HG02852 (cell line): ENCODE data around the gene ZXDC.

Experiments
- ATAC-seq: cut with Tn5 transposase; IDR thresholded peaks from one replicate; pipeline ENCODE4 v1.9.1; 2021; ENCODE audit warnings: mild to moderate bottlenecking, moderate library complexity; ENCODE audit not compliant: unreplicated experiment

ZXDC gene

DNA sequence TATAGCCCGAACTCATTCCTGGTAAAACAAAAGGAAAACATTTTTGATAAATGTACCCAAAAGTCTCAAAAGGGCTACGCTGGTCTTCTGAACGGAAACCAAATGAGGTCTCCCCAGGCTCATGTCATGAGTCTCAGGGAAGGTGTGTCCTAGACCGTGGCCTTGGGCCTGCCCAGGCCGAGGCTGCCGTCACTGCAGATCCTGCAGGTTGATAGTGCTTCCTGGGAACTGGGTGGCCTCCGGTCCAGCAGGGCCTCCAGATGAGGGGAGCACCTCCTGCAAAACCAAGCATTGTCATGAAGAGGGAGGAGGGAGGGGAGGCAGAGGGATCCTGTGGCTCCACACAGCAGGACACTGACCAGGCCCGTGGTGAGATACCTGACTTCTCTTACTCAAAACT lies 37.5 kb downstream of the ZXDC start:
- no peak for ATAC-seq

DNA sequence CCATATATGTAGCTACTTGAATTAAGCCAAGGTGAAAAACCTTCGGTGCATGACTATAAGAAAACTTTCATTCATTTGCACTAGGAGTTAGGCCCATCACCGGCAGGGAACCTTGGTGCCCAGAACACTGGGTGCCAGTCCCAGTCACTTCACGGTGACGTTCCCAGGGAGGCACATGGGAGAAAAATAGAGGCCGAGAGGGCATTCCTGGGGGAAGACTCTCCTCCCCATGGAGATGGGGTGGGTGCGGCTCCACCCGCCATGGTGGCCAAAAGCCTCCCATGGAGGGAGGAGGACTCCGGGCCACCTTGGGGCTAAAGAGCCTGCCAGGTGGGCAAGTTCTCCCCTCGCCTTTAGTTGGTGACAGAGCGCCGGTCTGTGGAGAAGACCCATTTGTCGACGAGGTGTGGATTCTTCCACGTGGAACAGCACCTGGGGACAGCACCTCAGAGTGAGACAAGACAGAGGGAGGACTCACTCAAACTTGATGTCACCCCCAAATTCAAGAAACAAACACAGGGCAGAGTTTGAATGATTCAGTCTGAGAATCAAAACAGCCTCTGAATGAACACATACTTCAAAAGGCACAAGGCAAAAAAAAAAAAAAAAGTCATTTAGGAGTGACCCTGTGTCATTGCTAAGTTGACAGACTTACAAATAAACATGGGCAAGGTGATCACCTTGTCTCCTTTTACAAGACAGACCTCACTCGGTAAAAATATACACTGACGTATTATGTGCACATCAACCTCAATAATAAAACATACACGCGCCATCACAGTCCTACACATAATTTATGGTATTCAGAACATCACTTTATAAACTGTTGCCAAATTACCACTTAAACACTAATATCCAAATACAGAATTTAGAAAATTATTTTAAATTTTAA lies 38.6 kb downstream of the ZXDC start:
- ATAC-seq: no peak

DNA sequence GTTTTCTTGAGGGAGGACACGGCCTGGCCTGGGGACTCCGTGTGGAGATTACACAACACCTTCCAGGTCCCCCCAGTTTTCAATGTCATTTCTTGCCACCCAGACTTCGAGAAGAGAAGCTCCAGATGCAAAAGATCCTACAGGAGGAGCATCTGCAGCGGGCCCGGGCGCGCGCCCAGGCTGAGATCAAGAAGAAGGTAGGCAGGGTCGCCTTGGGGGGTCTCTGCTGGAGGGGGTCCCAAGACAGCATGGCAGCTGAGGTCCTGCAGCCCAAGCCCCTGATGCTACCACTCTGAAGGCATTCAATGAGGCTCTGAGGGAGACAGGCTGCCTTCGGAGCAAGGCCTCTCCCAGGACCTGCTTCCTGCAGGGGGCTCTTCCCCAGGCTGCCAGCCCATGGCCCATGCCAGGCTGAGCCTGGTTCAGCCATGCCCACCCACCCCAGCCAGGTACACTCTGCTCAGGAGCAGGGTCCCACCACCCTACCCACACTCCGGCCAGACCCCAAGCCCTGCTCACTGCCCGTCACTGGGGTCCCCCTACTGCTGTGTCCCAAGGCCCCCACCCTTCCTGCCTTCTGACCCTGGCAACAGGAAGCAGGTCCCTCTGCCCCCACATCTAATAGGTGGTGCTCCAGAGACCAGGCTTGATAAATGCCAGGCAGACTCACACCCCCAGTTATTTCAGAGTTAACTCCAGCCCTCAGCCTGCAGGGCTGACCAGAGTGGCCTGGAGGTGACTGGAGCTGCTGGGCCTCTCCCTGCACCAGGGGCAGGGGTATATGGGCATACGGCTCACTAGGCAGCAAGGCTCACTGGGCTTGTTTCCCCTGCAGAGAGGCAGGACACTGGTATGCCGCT lies 40.0 kb downstream of the ZXDC start:
- no peak for ATAC-seq

DNA sequence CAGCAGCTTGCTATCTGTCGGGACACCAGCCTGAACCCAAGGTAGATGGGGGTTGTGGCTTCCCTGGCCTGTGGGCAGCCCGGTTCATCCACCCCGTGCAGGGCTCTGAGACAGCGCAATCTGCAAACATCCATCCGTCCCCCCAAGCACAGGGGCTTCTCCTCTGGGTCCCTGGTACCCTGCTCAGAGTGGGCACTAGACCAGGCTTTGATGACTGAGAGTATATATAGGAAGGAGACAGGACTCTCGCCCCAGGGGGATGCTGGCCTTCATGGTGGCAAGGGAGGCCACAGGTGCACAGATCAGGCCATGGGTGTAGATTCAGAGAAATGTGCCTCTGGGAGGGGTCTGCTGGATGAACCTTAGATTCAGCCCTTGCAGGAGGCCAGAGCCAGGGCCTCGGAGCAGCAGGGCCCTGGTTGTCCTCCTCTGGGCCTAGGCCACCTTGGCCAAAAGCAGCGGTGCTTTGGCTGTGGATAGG lies 40.7 kb downstream of the ZXDC start:
- no peak for ATAC-seq

DNA sequence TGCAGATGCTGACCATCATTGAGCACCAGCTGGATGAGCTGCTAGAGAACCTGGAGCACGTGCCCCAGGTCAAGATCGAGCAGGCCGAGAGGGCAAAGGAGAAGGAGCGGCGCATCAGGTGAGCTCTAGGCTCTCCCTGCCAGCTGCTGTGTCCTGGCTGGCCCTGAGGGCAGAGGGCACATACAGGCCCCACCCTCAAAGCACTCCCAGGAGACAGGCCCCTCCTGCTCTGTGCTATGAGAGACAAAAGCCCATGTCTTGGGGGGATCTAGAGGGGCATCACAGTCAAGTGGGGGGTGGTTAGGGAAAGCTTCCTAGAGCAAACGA lies 41.5 kb downstream of the ZXDC start:
- no peak for ATAC-seq

DNA sequence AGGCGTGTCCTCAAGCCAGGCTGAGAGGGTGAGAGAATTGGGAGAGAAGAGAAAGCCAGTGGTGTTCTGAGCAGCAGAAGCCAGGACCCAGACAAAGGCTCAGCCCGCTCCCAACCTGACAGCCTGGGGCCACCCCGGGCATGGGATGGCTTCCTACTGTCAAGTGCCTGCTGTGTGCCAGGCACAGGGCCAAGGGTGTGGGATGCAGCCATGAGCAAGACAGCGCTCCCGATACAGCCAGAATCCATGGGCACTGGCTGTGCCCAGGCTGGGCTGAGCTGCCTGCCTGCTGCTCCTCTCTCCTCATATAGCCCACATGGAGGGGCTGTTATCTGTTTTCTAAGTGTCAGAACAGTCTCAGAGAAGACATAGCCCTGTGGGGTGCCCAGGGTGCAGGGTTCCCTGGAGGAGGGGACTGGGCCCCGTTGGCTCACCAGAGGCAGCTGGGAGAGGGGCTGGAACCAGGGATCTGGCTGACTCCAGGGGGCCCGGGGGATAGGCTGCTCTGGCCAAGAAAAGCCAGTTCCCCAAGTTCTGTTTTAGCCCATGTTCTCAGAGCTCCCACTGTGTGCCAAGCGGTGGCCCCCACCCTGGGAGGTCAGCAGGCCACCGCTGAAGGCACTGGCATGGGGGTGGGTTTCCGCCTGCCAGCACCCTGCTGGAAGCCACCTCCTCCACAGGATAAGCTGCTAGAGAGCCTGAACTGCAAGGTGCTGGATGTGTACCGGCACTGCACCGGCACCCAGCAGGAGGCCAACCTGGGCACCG lies 42.0 kb downstream of the ZXDC start:
- no peak for ATAC-seq

DNA sequence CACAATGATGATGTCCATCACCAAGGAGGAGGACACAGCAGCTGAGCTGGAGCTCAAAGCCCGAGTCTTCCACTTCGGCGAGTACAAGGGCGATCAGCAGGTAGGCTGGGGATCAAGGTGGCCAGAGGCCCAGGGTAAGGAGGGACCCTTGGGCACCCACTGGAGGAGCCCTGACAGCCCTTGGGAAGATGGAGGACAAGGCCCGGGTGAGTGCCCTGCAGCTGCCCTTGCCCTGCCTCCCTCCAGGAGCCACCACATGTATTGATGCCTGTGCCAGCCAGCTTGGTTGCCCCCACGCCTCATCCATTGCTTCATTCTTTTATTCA lies 42.6 kb downstream of the ZXDC start:
- ATAC-seq: no peak

DNA sequence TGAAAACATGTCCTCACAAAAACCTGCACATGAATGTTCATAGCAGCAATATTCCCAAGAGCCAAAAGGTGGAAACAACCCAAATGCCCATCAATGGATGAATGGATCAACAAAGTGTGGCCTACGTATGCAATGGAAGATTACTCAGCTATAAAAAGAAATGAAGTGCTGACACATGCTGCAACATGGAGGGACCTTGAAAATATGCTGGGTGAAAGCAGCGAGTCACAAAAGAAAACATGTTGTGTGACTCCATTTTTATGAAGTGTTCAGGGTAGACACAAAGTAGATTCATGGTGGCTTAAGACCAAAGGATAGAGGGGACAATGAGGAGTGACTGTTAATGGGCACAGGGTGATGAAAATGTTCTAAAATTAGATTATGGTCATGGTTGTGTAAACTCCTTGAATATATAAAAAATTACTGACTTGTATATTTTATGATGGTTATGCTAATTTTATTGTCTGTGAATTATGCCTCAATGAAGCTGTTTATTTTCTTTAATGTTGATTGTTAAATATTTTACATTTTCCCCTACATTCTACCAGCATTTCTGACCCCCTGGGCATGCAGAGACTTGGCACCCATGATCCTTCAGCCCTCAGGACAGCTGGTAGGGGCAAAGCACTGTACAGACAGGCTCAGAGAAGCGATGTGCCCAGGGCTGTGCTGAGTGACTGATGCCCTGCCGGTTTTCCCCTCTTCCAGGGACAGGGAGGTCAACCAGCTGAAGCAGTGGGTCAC lies 43.2 kb downstream of the ZXDC start:
- no peak for ATAC-seq

DNA sequence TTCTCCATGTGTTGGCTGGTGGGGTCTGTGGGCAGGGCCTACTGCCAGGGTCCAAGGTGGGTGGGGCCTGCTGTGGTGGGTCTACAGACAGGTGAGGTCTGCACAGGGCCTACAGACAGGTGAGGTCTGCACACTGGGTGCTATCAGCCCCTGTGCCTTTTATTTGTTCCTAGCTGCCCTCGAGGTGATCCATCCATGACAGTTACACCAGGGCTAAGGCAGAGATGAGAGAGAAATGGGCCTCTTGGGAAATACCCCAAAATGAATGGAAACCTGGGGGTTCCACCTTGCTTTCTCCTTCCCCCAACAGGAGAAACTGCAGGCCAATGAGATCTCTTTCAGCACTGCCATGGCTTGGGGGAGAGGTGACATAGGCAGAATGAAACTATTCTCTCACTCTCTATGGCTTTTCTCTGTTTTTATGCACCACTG lies 44.6 kb downstream of the ZXDC start:
- peak; percentile 87 for ATAC-seq

DNA sequence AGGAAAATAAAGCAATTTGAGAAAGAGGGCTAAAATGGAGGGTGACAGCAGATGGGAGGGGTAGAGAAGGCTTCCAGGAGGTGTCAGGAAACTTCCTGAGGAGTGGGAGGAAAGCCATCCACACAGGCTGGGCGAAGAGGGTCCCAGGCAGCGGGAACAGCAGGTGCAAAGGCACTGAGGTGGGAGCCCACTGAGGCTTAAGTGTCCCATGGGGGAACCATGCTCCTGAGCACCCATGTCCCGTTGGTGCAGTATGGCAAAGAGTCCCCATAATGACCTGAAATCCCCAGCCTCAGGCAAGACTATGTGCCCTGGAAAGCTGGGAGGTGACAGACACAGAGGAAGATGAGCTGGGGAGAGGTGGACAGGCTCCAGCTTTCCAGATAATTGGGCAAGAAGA lies 50.9 kb downstream of the ZXDC start:
- no peak for ATAC-seq

DNA sequence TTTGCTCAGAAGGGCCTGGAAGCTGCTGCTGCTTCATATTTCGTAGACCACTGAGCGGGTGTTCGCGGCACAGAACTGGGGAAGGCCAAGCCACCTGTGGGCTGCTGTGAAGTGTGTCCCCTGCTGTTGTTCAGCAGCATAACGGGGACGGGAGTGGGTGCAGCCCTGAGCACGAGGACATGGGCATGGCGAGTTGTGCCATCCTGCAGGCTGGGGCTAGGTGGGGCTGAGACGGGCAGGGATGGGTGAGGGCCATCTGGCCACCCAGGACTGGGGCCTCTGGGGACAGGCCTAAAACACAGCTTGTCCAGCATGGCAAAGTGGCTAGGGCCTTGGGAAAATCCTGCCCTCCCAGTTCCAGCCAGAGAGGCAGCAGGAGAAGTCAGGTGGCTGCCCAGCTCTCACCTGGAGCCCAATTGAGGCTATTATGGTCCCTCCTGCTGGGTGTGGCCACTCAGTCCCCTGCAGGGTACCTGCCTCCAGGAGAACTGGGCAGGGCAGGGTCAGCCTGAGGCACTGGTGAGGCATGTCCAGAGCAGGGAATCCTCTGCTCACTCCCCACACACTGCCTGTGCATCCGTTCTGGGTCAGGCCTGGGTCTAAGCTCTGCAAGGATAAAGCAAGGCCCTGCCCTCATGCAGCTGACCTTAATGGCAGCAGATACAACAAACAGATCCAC lies 51.5 kb downstream of the ZXDC start:
- no peak for ATAC-seq

DNA sequence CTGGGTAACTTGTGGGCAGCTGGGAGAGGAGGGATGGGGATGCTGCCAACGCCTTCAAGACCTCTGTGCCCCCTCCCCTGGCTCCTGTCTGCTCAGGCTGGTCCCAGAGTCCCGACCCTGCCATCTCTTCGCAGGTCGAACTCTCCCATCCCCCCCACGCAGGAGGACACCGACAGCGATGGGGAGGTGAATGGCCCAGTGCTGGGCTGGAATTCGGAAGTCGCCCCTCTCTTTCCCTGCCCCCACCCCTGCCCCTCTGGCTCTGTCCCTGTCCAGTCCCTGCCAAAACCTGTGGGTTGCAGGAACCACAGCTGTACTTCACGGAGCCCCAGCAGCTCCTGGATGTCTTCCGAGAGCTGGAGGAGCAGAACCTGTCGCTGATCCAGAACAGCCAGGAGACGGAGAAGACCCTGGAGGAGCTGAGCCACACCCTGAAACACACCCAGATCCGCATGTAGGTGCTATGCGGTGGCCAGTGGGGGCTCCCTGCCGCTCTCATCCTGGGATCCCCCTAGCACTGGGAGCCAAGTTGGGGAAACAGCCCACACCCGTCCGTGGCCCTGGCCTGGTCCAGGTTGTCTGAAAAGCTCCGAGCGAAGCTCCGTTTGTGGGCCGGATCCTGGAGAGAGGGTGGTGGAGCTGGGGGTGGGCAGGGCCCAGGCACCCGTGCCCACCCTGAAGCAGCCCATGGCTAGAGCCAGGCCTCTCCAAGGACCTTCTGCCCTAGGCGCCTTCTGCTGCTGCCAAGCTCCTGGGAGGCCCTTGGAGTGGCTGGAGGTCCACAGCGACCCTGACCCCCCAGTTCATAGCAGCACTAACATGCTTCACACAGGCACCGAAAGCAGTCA lies 52.3 kb downstream of the ZXDC start:
- ATAC-seq: no peak

DNA sequence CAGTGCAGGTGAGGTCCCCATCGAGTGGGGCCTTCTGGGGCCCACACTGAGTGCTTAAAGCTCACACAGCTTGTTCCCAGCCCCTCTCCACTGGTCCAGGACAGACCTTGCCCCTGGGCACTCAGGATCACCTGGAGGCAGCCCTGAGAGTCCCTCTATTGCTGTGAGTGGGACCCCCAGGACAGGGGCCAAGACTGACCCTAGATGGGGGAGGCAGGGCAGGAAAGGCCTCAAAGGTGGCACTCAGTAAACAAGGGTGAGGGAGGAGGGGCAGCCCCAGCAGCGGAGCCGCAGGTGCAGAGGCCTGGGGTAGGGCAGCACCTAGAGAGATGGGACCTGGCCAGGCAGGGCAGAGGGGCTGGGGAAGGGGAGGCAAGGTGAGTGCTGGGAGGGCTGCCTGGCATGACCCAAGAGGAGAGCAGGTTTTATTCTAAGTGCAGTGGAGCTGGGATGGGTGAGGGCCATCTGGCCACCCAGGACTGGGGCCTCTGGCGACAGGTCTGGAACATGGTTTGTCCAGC lies 53.1 kb downstream of the ZXDC start:
- ATAC-seq: no peak

DNA sequence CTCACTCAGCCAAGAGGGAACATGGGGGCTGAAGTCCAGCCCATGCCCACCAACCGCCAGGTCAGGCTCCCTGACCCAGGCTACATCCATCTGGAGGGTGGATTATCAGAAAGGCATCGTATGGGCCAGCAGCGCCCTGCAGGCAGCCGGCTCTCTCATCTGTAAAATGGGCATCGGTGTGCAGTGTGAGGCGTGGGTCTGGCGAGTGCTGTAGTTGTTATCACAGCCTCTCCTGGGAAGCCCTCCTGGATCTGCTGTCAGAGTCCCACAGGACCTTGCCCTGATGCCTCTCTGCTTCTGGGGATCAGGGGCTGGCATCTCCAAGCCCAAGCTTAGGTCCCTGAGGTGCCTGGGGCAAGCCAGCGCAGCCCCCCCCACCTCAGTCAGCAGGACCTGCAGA lies 53.6 kb downstream of the ZXDC start:
- ATAC-seq: no peak

DNA sequence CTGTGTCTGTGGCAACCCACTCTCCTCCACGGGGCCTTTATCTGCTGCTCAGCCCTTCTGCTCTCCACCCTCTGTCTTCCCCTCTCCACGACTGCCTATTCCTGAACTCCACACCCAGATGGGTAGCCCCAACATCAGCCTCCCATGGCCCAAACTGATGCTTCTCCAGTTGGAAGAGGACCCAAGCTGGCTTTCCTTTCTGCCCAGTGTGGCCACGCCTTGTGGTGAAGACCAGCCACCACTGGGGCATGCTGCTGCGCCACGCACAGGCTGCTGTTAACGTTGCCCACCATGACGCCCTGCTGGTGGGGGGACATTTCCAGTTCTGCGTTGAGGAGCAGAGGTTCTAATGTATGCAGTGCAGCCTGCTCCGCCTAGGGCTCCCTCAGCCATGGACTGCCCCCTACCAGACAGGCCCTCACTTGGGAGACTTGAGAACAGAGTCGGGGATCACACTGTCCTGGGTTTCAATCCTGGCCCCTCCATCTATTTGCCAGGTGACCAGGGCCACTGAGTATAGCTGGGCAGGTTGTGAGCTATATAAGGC lies 54.0 kb downstream of the ZXDC start:
- no peak for ATAC-seq

DNA sequence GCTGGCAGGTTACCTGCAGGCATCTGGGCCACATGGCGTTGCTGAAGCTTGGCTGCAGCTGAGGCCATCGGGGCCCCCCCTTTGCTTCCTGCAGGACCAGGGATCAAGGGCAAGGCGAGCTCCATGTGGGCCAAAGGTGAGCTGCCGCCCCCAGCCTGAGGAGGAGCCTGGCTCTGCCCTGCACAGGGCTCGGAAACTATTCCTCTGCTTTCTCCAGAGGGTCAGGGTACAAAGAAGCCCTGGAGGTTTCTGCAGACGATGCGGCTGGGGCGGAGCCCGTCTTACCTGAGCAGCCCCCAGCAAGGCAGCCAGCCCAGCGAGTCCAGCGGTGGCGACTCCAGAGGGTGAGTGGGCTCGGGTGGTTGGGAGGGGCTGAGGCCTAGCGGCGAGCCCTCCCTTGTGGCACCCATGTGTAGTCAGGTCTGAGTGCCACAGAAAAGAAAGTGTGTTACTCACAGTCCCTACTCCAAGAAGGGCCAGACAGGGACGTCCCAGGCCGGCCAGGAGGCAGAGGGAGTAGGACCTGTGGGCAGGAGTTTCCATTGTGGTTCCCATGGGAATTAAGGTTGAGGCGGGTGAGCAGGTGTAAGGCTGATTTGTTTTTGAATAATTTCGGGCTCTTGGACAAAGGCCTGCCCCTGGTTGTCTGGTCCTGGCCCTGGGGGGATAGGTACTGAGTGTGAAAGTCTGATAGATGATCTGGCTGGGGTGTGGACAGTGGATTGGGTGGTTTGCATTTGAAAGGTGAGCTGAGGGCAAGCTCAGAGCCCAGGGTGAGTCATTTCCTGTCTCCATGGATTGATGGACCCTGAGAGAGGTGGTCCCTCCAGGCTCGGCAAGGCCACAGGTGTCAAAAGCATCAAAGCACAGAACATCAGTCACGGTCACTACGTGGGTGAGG lies 55.6 kb downstream of the ZXDC start:
- no peak for ATAC-seq

DNA sequence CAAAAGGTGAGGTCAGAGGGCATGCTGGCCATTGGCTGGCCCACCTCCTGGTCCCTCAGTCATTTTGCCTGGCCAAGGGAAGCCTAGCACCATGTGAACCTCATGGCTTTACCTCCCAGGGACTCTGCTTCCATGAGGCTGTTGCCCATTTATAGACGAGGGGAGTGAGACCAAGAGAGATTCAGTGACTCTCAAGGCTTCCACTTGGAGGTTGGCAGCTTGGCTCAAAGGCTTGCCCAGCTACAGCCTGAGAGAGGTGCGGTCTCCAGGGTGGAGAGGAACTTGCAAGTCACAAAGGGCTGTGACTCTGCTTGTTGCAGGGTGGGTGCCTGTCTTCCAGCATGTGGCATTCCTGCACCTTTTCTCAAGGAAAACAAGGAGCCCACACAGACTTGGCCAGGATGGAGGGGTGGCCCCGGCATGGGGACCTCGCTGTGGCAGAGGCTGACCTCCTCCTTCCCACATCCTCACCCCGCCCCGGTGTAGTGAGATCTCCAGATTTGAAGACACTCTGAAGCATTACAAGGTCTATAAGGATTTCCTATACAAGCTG lies 56.5 kb downstream of the ZXDC start:
- ATAC-seq: no peak
